ENCODE results near the gene FRMPD1. TPM values are rescaled to one million over a fixed set of nuclear protein-coding genes. Genes with fewer than 3 reads are reported as not detected.
"Not testable (repeated sequence)": the region's sequence is repeated elsewhere in the genome, so short reads cannot be mapped to it uniquely, and the experiment has no call there.

Gene FRMPD1
- total RNA-seq, 1 donor from 2014 or later: 0.67 TPM

DNA sequence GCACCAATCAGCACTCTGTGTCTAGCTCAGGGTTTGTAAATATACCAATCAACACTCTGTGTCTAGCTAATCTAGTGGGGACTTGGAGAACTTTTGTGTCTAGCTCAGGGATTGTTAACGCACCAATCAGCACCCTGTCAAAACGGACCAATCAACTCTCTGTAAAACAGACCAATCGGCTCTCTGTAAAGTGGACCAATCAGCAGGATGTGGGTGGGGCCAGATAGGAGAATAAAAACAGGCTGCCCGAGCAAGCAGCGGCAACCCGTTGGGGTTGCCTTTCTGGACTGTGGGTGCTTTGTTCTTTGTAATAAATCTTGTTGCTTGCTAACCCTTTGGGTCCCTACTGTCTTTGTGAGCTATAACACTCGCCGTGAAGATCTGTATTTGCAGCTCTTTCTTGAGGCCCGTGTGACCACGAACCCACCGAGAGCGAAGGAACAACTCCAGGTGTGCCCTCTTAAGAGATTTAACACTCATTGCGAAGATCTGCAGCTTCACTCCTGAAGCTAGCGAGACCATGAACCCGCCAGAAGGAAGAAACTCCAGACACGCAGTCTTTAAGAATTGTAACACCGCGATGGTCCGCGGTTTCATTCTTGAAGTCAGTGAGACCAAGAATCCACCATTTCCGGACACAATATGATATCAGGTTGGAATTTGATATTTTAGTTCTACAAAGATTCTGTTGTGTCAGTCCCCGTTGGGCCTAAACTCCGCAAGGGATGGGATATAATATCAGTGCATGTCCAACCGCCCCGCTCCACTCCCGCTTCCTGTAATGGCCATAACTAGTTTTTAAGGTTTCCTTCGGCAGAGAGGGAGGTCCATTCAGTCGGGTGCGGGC is 102.1 kb downstream of the FRMPD1 start:
- intact Hi-C loops (cut with DNase I): no loop called here
- ATAC-seq (no peak), DNase-seq (ENCODE audit: low spot score) (no peak)

- DNase-seq (ENCODE audit: low spot score) (peak; percentile 80), ATAC-seq (peak; percentile 95)
Observed at GRCh38 chr9:37753489-37754190, 102.9 kb downstream of the FRMPD1 start, which contains the start of gene TRMT10B. Gene TRMT10B (plus strand): TSS chr9:37753805. CDS start chr9:37761932, 8,127 bp downstream.

GRCh38 chr9:37758747-37759146 is 108.0 kb downstream of the FRMPD1 start:
- no peak for DNase-seq (ENCODE audit: low spot score)
- no peak for ATAC-seq
- intact Hi-C loops (cut with DNase I): no loop called here

More at GRCh38 chr9:37753489-37754190, 102.9 kb downstream of the FRMPD1 start, which contains the start of gene TRMT10B:
- intact Hi-C loops (cut with DNase I): no loop called here

- DNase-seq (ENCODE audit: low spot score) (no peak), ATAC-seq (no peak)
- intact Hi-C loops (cut with DNase I): no loop called here
Observed at GRCh38 chr9:37760416-37761161, 109.8 kb downstream of the FRMPD1 start.

DNA sequence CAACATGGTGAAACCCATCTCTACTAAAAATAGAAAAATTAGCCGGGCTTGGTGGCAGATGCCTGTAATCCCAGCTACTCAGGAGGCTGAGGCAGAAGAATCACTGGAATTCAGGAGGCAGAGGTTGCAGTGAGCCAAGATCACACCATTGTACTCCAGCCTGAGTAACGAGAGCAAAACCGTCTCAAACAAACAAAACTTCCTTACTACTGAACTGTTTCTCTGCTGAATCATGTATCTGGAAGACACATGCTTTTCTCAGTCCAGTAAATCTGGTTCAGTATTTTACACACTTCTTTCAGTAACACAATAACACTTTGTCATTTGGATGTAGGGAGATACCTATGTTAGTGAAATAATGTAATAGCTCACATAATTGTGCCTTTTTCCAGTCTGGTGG is 110.8 kb downstream of the FRMPD1 start:
- ATAC-seq (no peak), DNase-seq (ENCODE audit: low spot score) (no peak)
- intact Hi-C loops (cut with DNase I): no loop called here

DNA sequence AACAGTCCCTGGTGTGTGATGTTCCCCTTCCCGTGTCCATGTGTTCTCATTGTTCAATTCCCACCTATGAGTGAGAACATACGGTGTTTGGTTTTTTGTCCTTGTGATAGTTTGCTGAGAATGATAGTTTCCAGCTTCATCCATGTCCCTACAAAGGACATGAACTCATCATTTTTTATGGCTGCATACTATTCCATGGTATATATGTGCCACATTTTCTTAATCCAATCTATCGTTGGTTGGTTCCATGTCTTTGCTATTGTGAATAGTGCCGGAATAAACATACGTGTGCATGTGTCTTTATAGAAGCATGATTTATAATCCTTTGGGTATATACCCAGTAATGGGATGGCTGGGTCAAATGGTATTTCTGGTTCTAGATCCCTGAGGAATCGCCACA is 114.5 kb downstream of the FRMPD1 start:
- ATAC-seq; intact Hi-C loops (cut with DNase I); DNase-seq (ENCODE audit: low spot score): not testable (repeated sequence)

GRCh38 chr9:37769306-37769705 is 118.6 kb downstream of the FRMPD1 start:
- DNase-seq (ENCODE audit: low spot score) (no peak), ATAC-seq (no peak)
- intact Hi-C loops (cut with DNase I): no loop called here

DNA sequence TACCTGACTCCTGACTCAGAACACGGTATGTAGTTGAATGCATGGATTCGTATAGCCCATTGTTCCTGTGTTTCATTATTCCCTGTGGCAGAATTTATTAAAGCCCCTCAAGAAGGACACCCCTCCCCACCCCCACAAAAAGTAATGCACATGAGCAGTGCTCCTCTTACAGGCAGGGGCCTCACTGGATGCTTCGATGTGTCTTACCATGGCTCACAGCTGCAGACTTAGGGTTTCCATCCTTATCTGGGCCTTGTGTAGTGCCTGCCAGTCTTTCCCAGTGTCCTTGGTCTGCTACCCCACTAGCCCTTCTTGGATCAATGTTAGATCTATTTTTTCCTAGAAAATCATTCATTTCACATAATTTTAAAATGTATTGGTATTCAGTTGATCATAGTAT is 119.2 kb downstream of the FRMPD1 start:
- intact Hi-C loops (cut with DNase I): no loop called here
- no peak for ATAC-seq
- no peak for DNase-seq (ENCODE audit: low spot score)

DNA sequence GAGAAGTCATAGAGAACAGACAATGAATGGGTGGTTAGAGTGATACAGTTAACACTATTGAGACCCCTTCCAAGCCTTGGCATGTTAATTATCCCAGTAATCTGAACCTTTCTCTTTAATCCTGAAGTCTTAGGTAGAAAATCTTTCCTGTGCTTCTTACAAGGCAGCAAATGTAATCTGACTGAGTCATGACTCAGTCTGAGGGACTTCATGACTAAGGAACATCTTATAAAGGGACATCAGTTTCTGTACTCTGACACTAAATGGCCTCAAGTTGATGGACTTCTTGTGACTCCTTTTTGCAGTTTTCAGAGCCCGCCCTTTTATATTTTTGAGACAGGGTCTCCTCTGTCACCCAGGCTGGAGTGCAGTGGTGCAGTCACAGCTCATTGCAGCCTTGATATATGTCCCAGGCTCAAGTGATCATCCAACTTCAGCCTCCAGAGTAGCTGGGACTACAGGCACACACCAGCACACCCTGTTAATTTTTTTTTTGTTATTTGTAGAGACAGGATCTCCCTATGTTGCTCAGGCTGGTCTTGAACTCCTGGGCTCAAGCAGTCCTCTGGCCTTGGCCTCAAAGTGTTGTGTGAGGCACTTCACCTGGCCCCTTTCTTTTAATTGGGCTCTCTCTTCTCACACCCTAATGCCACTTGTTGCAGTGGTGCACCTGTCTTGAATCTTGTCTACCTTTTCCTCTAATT is 124.6 kb downstream of the FRMPD1 start:
- intact Hi-C loops (cut with DNase I): no loop called here
- DNase-seq (ENCODE audit: low spot score) (no peak), ATAC-seq (no peak)

DNA sequence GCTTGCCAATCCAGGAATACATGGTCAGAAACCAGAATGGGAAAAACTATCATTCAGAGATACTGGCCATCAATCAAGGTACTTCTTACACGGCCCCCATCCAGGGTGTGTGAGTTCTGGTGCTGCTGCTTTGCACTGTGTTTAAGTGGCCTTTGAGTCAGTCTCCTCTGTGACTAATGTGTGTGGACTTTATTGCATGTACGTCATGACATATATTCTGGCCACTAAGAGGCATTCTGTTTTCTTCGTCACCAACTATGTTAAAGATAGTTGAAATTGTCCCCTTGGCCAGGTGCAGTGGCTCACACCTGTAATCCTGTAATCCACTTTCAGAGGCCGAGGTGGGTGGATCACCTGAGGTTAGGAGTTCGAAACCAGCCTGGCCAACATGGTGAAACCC is 125.6 kb downstream of the FRMPD1 start:
- ATAC-seq (no peak), DNase-seq (ENCODE audit: low spot score) (no peak)
- intact Hi-C loops (cut with DNase I): no loop called here

DNA sequence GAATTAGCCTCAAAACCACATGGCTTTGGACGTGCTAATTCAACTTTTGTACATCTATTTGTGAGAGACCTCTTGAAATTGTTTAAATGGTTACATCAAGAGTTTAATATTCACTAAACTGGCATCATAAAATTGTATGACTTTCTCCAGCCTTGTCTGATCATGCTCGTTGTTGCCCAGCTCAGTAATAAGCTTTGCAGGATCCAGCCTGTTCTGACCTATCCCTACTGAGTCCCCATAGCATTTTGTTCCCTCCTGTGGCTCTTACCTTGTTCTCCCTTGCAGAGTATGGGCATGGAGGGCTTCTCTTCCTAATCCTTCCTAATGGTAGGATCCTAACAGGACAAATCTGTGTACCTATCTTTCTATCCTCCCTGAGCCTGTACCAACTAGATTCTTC is 127.8 kb downstream of the FRMPD1 start:
- intact Hi-C loops (cut with DNase I): no loop called here
- no peak for DNase-seq (ENCODE audit: low spot score)
- ATAC-seq: no peak

DNA sequence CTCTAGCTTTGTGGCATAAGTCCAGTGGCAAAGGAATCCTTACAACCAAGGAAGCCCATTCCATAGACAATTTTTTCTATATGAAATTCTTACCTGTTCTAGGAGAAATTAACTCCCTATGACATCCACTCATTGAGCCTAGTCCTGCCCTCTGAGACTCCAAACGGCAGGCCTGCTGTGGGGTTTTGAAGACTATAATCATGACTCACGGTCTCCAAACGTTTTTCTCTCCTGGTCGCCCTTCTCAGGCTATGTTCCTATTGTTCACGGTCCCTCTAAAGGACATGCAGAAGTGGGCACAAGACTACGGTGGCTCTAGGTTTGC is 133.5 kb downstream of the FRMPD1 start:
- intact Hi-C loops (cut with DNase I): no loop called here
- ATAC-seq: no peak

GRCh38 chr9:37784616-37785483 is 134.1 kb downstream of the FRMPD1 start, which contains the start of gene EXOSC3:
Gene EXOSC3 (minus strand): TSS chr9:37785064. CDS start chr9:37785044, 20 bp downstream.
- ATAC-seq: peak; percentile 98
- DNase-seq (ENCODE audit: low spot score): peak; percentile 92
- intact Hi-C loops (cut with DNase I): no loop called here

More for the DNA sequence above, 133.5 kb downstream of the FRMPD1 start:
- no peak for DNase-seq (ENCODE audit: low spot score)

- no peak for ATAC-seq
- DNase-seq (ENCODE audit: low spot score): no peak
- intact Hi-C loops (cut with DNase I): no loop called here
Observed at GRCh38 chr9:37787059-37787458, 136.3 kb downstream of the FRMPD1 start.

DNA sequence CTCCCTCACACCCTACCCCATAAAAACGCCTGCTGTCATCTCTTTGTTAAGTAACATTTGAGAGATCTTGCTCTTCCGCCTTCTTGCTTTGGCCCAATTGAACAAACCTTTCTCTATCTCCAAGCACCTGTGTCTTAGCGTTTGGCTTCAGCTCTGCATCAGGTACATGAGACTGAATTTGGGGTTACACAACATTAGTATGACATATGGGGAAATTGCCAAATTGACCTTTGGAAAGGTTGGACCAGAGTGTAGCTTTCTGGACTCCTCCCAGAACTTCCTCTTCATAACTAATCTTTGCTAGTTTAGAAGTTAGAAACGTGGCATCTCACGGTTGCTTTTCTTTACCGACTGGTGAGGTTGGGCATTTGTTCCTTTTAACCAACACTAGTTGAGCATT is 137.6 kb downstream of the FRMPD1 start:
- DNase-seq (ENCODE audit: low spot score) (no peak), ATAC-seq (no peak)
- intact Hi-C loops (cut with DNase I): no loop called here

DNA sequence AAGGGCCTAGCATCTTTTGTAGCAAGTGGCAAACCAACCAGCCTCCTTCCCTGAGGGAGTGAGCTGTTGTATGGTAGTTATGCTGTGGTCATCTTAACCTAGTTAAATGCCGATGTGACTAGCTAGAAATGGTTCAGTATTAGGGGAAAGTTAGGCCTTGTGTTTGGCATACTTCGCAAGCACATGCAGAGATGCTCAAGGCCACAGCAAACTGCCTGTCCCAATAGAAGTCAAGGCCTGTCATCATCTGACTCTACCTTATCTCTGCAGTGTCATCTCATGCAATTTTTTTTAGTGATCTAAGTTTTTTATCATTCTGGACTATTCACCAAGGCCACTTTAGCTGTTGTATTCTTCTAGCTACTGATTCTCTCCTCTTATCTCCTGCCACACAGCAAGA is 139.3 kb downstream of the FRMPD1 start:
- no peak for ATAC-seq
- intact Hi-C loops (cut with DNase I): no loop called here
- DNase-seq (ENCODE audit: low spot score): no peak

DNA sequence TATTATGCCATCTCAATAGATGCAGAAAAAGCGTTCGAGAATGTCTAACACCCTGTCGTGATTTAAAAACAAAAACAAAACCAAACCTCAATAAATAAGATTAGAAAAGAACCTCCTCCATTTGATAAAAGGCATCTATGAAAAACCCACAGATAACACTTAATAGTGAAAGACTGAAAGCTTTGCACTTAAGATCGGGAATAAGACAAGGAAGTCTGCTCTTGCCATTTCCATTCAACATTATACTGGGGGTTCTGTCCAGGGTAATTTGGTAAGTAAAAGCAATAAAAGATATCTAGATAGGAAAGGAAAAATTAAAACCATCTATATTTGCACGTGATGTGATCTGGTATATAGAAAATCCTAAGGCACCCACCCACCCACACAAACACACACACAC is 141.4 kb downstream of the FRMPD1 start:
- DNase-seq (ENCODE audit: low spot score): no peak
- intact Hi-C loops (cut with DNase I): no loop called here
- no peak for ATAC-seq

- DNase-seq (ENCODE audit: low spot score) (no peak), ATAC-seq (no peak)
- intact Hi-C loops (cut with DNase I): no loop called here
Observed at GRCh38 chr9:37796232-37796631, 145.5 kb downstream of the FRMPD1 start.
